ENCODE data around the gene CACNA1H. TPM values are rescaled to one million over a fixed set of nuclear protein-coding genes. Genes with fewer than 3 reads are reported as not detected.

The CACNA1H gene
- polyA plus RNA-seq, 3 donors from 2014 or later: 0.22 TPM; not detected in 2

DNA sequence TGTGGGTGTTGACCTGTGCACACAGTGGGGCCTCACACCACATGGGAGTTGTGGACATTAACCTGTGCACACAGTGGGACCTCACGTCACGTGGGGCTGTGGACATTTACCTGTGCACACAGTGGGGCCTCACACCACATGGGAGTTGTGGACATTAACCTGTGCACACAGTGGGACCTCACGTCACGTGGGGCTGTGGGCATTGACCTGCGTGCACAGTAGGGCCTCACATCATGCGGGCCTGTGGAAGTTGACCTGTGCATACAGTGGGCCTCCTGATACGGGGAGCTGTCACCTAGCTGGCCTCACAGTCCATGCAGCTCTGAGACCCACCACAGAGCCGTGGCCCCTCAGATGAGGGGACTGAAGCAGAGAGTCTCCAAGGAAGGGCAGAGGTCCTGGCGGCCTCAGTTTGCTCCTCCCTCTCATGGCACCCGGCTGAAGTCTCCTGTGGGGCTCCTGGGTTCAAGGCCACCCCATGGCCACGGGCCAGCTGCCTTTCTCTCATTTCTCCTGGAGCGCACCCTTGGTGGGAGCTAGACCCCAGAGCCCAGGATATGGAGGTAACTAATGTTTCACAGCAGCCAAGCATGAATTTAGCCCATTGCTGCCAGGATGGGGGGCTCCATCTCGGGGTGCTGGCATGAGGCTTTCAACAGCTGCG, 21.0 kb downstream of the CACNA1H start:
- no peaks in the 10 kb centered on the region for H3K4me1 Mint-ChIP-seq
- H3K27me3 Mint-ChIP-seq (ENCODE audit: low read depth in 3 of 3): no peaks in the 10 kb centered on the region
- H3K36me3 Mint-ChIP-seq: no peaks in the 10 kb centered on the region
- H3K9me3 Mint-ChIP-seq: no peaks in the 10 kb centered on the region
- no peak overlapping the region for H3K27ac Mint-ChIP-seq
- no peak overlapping the region for H3K4me3 Mint-ChIP-seq
- DNase-seq: no peak

DNA sequence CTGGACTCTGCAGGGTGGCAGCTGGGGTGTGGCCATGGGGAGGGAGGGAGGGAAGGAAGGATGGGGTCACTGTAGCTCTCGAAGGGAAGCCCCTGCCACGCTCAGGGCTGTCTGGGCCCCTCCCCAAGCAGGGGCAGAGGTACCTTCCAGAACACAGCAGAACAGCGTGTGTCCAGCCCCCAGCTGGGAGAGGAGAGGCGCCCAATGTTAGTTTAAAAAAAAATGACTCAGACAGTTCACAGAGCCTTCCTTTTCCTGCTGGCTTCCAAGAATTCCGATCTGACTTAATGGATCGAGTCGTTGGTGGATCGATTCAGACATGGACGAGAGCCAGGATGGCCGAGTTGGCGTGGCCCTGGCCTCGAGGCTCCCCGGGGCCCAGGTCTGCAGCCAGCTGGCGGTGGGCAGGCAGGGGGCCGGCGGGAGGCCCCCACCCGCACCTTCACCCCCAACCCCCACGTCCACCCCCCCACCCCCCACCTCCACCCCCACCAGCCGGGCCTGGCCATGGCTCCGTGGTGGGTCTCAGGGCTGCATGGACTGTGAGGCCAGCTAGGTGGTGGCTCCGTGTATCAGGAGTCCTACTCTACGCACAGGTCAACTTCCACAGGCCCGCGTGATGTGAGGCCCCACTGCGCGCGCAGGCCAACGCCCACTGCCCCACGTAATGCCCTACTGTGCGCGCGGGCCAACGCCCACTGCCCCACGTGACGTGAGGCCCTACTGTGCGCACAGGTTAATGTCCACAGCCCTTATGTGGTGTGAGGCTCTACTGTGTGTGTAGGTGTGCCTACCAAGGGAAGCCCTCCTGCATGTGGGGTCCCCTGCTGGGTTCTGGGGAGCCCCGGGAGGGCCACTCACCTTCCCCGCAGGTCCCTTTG, 21.8 kb downstream of the CACNA1H start:
- H3K27me3 Mint-ChIP-seq (ENCODE audit: low read depth in 3 of 3): no peaks in the 10 kb centered on the region
- H3K4me1 Mint-ChIP-seq: no peaks in the 10 kb centered on the region

GRCh38 chr16:1175566-1176279, 22.8 kb downstream of the CACNA1H start:
- Mint-ChIP-seq H3K27me3 (ENCODE audit: low read depth in 3 of 3) (no peaks in the 10 kb centered on the region), H3K36me3 (no peaks in the 10 kb centered on the region), H3K27ac (no peak overlapping the region), H3K4me1 (no peaks in the 10 kb centered on the region), H3K9me3 (no peaks in the 10 kb centered on the region), H3K4me3 (no peak overlapping the region)
- no peak for DNase-seq

More for the DNA sequence above, 21.8 kb downstream of the CACNA1H start:
- DNase-seq: no peak
- H3K27ac Mint-ChIP-seq: no peak overlapping the region
- no peaks in the 10 kb centered on the region for H3K36me3 Mint-ChIP-seq
- no peak overlapping the region for H3K4me3 Mint-ChIP-seq
- H3K9me3 Mint-ChIP-seq: no peaks in the 10 kb centered on the region

- H3K9me3 Mint-ChIP-seq: no peaks in the 10 kb centered on the region
- DNase-seq: no peak
- no peaks in the 10 kb centered on the region for H3K36me3 Mint-ChIP-seq
- no peak overlapping the region for H3K4me3 Mint-ChIP-seq
- H3K27ac Mint-ChIP-seq: no peak overlapping the region
- no peaks in the 10 kb centered on the region for H3K4me1 Mint-ChIP-seq
- H3K27me3 Mint-ChIP-seq (ENCODE audit: low read depth in 3 of 3): no peaks in the 10 kb centered on the region
These were observed 23.5 kb downstream of the CACNA1H start for GRCh38 chr16:1176280-1176897.

GRCh38 chr16:1177053-1177452, 24.1 kb downstream of the CACNA1H start:
- H3K4me3 Mint-ChIP-seq: no peak overlapping the region
- peaks cover 0 to 2% (median 0%) of the 10 kb centered on the region in 3 donors for H3K27me3 Mint-ChIP-seq (ENCODE audit: low read depth in 3 of 3)
- no peaks in the 10 kb centered on the region for H3K4me1 Mint-ChIP-seq
- H3K36me3 Mint-ChIP-seq: no peaks in the 10 kb centered on the region
- no peak overlapping the region for H3K27ac Mint-ChIP-seq
- DNase-seq: no peak
- no peaks in the 10 kb centered on the region for H3K9me3 Mint-ChIP-seq

GRCh38 chr16:1177750-1178149, 24.8 kb downstream of the CACNA1H start:
- Mint-ChIP-seq H3K4me1 (no peaks in the 10 kb centered on the region), H3K9me3 (no peaks in the 10 kb centered on the region), H3K36me3 (no peaks in the 10 kb centered on the region), H3K4me3 (no peak overlapping the region), H3K27ac (no peak overlapping the region), H3K27me3 (ENCODE audit: low read depth in 3 of 3) (peaks cover 0 to 2% (median 0%) of the 10 kb centered on the region in 3 donors)
- no peak for DNase-seq

- no peaks in the 10 kb centered on the region for H3K36me3 Mint-ChIP-seq
These were observed 25.5 kb downstream of the CACNA1H start for GRCh38 chr16:1178295-1178910.

DNA sequence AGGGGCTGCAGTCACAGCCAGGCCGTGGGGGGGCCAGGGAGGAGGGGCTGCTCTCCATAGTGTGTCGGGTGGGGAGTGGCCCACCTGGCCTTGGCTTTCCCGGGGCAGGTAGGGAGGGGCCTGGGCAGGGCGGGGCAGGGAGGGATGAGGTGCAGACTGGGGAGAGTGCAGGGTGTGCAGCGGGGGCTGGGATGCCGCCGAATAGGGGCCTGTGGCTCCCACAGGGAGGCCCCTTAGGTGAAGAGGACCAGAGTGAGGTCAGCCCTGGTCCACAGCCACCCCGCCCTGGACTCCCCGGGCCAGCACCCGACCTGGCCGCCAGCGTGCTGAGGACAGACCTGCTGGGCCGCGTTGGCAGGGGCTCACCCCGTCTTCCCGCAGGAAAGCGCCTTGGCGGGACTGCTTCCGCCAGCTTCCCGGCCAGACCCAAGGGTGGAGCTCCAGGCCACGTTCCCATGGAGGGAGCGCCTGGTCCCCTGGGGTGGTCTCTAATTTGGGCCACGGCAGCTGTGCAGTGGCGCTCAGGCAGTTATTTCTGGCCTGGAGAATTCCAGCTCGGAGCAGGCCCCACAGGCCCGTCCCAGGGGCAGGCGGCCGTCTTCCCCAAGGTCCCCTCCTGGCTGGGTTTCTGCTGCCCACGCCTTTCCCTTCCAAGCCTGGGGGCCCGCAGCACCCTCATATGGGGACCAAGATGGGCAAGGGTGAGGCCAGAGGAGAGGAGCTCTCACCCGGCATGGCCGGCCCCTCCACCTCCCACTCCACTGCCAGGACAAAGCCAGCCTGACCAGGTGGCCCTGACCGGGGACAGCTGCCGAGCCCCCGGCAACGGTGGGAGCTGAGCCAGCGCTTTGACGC, 27.9 kb downstream of the CACNA1H start:
- no peak for DNase-seq
- no peak overlapping the region for H3K27ac Mint-ChIP-seq
- no peaks in the 10 kb centered on the region for H3K9me3 Mint-ChIP-seq
- peaks cover 0 to 2% (median 0%) of the 10 kb centered on the region in 3 donors for H3K27me3 Mint-ChIP-seq (ENCODE audit: low read depth in 3 of 3)
- no peak overlapping the region for H3K4me3 Mint-ChIP-seq
- no peaks in the 10 kb centered on the region for H3K4me1 Mint-ChIP-seq
- H3K36me3 Mint-ChIP-seq: no peaks in the 10 kb centered on the region

More at GRCh38 chr16:1178295-1178910, 25.5 kb downstream of the CACNA1H start:
- Mint-ChIP-seq H3K4me1 (no peaks in the 10 kb centered on the region), H3K27me3 (ENCODE audit: low read depth in 3 of 3) (peaks cover 0 to 2% (median 0%) of the 10 kb centered on the region in 3 donors), H3K27ac (no peak overlapping the region), H3K9me3 (no peaks in the 10 kb centered on the region), H3K4me3 (no peak overlapping the region)
- no peak for DNase-seq

- Mint-ChIP-seq H3K9me3 (no peaks in the 10 kb centered on the region), H3K36me3 (no peaks in the 10 kb centered on the region), H3K27ac (no peak overlapping the region), H3K27me3 (ENCODE audit: low read depth in 3 of 3) (peaks cover 0 to 4% (median 0%) of the 10 kb centered on the region in 3 donors), H3K4me3 (no peak overlapping the region), H3K4me1 (no peaks in the 10 kb centered on the region)
- no peak for DNase-seq
These were observed 28.8 kb downstream of the CACNA1H start for GRCh38 chr16:1181404-1182315.

DNA sequence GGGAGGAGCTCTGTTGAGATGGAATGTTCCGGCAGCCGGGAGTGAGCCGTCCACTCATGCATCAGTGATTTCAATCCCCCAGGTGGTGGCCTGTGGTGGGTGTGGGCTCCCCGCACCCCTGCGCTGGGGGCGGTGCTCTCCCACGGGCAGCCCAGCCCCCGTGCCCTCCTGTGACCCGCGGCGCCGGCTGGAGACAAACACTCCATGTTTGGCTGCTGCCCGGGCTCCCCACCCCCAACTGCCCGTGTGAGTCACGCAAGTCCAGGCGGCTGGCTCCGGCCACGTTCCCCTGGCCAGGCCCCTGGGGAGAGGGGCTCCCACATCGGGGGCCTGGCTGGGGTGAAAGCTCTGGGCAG, 29.4 kb downstream of the CACNA1H start:
- H3K9me3 Mint-ChIP-seq: no peaks in the 10 kb centered on the region
- DNase-seq: no peak
- H3K27me3 Mint-ChIP-seq (ENCODE audit: low read depth in 3 of 3): peaks cover 0 to 4% (median 0%) of the 10 kb centered on the region in 3 donors
- H3K36me3 Mint-ChIP-seq: no peaks in the 10 kb centered on the region
- H3K4me1 Mint-ChIP-seq: no peaks in the 10 kb centered on the region
- H3K27ac Mint-ChIP-seq: no peak overlapping the region
- no peak overlapping the region for H3K4me3 Mint-ChIP-seq

DNA sequence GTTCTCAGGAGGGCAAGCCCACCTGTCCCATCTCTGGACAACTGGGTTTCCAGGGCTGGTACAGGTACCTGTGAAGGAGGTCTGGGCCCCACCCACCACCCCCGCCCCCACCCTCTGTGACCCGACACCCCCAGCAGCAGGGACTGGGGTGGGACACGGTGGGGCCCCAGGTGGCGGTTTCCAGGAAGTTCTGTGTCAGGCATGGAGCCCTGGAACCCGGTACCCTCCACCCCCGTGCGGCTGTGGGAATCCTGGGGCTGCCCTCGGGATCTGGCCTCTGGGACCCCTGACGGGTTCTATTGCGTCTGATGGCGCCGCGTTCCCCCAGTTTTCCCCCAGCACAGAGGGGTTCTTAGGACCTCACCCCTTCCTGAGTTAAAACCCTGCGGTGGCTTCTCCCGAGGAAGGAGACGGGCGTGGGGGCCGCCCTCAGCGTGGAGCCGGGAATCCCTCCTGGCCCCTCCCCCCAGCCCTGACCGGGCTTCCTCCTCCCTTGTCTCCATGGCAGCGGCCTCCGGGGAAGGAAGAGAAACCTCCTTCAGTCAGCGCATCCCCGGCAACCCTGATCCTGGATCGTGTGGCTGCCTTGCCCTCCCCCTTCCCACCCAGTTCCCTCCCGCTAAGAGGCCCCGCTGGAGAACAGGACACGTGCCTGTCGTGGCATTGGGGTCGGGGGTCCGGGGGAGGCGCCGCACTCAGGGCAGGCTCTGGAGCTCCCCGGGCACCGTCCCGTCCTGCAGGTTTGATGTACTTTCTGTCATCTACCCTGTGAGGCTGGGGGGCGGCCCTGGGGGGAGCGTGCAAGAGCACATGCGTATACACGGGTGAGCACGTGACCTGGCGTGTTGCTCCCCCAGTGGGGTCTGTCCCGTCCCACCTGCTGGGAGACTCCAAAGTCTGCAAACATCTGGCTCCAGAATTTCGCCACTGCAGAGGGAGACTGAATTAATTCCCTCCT, 30.3 kb downstream of the CACNA1H start:
- Mint-ChIP-seq H3K4me1 (no peaks in the 10 kb centered on the region), H3K27ac (no peak overlapping the region), H3K4me3 (no peak overlapping the region), H3K36me3 (no peaks in the 10 kb centered on the region), H3K27me3 (ENCODE audit: low read depth in 3 of 3) (peaks cover 0 to 7% (median 1%) of the 10 kb centered on the region in 3 donors), H3K9me3 (no peaks in the 10 kb centered on the region)
- DNase-seq: no peak
